PFSK-1 (cell line): Measurements from ENCODE around the gene PLEKHG4.

Experiments used
- FOXP2 ChIP-seq: optimal IDR thresholded peaks from 2 replicates; pipeline ENCODE3; 2011; ENCODE audit warnings: borderline replicate concordance, control low read depth, inconsistent platforms; ENCODE audit not compliant: insufficient read depth; ENCODE audit errors: extremely low read length, extremely low read depth
- POLR2AphosphoS5 ChIP-seq: IDR thresholded peaks from 2 replicates; pipeline ENCODE4 v1.6.1; 2012; ENCODE audit warnings: low read depth, mild to moderate bottlenecking, control low read depth, low read length, moderate library complexity
- SIN3A ChIP-seq: IDR thresholded peaks from 2 replicates; pipeline ENCODE4 v1.6.1; 2012; ENCODE audit warnings: mild to moderate bottlenecking, low read length, moderate library complexity, borderline replicate concordance; ENCODE audit not compliant: insufficient read depth
- TAF1 ChIP-seq: IDR thresholded peaks from 2 replicates; pipeline ENCODE4 v1.6.1; 2012; ENCODE audit warnings: low read length, control low read depth, borderline replicate concordance; ENCODE audit not compliant: insufficient read depth
- TF ChIP-seq, protein P1 (sequence below), 2 experiments: IDR thresholded peaks; 2 replicates each; pipeline versions ENCODE4 v1.6.1 to v1.8.0; 2011 to 2012; ENCODE audit warnings: low read depth in 2 of 2, low read length in 2 of 2, control low read depth in 1 of 2, inconsistent platforms in 1 of 2, mild to moderate bottlenecking in 1 of 2, moderate library complexity in 1 of 2; ENCODE audit not compliant: insufficient read depth in 1 of 2

PLEKHG4 gene

DNA sequence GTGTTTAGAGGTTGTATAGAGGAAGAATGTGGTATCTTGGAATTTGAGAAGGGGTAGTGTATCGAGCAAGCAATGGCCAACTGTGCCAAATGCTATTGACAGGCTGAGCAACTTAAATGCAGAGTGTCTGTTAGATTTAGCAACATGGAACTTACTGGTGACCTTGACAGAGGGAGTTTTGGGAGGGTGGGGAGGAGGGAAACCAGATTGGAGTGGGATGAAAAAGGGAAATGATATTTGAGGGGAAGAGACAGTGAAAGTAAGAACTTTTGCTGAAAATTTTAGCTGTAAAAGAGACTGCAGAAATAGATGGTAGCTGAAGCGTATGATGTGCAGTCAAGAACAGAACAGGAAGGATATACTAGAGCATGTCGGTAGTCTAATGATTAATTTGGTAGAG lies 48.4 kb downstream of the PLEKHG4 start:
- TF ChIP-seq SIN3A (no peak), TAF1 (no peak), FOXP2 (no peak), POLR2AphosphoS5 (no peak)
- TF ChIP-seq, protein P1, sequence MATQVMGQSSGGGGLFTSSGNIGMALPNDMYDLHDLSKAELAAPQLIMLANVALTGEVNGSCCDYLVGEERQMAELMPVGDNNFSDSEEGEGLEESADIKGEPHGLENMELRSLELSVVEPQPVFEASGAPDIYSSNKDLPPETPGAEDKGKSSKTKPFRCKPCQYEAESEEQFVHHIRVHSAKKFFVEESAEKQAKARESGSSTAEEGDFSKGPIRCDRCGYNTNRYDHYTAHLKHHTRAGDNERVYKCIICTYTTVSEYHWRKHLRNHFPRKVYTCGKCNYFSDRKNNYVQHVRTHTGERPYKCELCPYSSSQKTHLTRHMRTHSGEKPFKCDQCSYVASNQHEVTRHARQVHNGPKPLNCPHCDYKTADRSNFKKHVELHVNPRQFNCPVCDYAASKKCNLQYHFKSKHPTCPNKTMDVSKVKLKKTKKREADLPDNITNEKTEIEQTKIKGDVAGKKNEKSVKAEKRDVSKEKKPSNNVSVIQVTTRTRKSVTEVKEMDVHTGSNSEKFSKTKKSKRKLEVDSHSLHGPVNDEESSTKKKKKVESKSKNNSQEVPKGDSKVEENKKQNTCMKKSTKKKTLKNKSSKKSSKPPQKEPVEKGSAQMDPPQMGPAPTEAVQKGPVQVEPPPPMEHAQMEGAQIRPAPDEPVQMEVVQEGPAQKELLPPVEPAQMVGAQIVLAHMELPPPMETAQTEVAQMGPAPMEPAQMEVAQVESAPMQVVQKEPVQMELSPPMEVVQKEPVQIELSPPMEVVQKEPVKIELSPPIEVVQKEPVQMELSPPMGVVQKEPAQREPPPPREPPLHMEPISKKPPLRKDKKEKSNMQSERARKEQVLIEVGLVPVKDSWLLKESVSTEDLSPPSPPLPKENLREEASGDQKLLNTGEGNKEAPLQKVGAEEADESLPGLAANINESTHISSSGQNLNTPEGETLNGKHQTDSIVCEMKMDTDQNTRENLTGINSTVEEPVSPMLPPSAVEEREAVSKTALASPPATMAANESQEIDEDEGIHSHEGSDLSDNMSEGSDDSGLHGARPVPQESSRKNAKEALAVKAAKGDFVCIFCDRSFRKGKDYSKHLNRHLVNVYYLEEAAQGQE (IDR thresholded peaks at IDR 0.05; ENCODE audit: insufficient read depth in 1 of 2, low read depth in 2 of 2, low read length in 2 of 2): no peak

DNA sequence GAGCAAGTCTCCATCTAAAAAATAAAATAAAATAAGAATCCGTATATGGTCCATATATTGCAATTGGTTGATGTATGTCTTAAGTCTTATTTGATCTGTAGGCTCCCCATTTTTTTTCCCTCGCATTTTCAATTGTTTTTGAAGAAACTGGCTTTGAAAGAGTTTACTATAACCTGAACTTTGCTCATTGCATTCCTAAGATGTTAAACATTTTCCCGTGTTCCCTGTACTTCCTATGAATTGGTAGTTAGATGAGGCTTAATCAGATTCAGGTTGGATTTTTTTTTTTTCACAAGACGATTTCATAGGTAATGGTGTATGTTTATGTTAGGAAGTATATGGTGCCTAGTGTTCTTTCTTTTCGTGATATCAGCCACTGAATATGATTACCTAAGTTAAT lies 50.6 kb downstream of the PLEKHG4 start:
- TF ChIP-seq POLR2AphosphoS5 (no peak), TAF1 (no peak), FOXP2 (no peak), SIN3A (no peak)
- TF ChIP-seq, protein P1 (IDR thresholded peaks at IDR 0.05; ENCODE audit: insufficient read depth in 1 of 2, low read depth in 2 of 2, low read length in 2 of 2): no peak

DNA sequence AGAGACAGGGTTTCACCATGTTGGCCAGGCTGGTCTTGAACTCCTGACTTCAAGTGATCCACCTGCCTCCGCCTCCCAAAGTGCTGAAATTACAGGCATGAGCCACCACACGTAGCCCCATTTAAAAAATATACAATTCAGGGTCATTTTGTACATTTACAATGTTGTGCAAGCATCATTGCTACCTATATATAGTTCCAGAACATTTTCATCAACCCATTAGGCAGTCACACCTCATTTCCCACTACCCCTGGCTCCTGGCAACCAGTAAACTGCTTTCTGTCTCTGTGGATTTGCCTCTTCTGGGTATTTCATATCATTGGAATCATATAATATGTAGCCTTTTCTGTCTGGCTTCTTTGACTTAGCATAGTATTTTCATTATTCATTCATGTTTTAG lies 54.0 kb downstream of the PLEKHG4 start:
- TF ChIP-seq SIN3A: no peak
- TF ChIP-seq FOXP2: no peak
- no peak for TF ChIP-seq POLR2AphosphoS5
- no peak for TF ChIP-seq TAF1
- TF ChIP-seq, protein P1 (IDR thresholded peaks at IDR 0.05; ENCODE audit: insufficient read depth in 1 of 2, low read depth in 2 of 2, low read length in 2 of 2): no peak

DNA sequence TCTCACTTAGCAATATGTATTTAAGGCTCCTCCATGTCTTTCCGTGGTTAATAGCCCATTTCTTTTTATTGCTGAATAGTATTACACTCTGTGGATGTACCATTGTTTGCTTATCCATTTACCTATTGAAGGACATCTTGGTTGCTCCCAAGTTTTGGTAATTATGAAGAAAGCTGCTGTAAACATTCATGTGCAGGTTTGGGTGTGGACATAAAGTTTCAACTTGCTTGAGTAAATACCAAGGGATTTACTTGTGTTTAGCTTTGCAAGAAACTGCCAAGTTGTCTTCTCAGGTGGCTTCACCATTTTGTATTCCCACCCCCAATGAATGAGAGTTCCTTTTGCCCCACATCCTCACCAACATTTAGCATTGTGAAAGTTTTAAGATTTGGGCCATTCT lies 56.8 kb downstream of the PLEKHG4 start:
- TF ChIP-seq, protein P1 (IDR thresholded peaks at IDR 0.05; ENCODE audit: insufficient read depth in 1 of 2, low read depth in 2 of 2, low read length in 2 of 2): no peak
- TF ChIP-seq SIN3A (no peak), FOXP2 (no peak), POLR2AphosphoS5 (no peak), TAF1 (no peak)

DNA sequence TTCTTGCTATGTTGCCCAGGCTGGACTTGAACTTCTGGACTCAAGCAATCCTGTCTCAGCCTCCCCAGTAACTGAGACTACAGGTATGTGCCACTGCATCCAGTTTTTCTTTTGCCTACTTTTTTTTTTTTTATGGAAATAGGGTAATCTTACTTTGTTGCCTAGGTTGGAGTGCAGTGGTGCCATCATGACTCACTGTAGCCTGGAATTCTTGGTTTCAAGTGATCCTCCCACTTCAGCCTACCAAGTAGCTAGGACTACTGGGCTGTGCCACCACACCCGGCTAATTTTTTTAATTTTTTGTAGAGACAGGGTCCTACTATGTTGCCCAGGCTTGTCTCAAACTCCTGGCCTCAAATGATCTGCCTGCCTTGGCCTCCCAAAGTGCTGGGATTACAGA lies 57.3 kb downstream of the PLEKHG4 start:
- no peak for TF ChIP-seq TAF1
- no peak for TF ChIP-seq SIN3A
- no peak for TF ChIP-seq FOXP2
- no peak for TF ChIP-seq POLR2AphosphoS5
- TF ChIP-seq, protein P1 (IDR thresholded peaks at IDR 0.05; ENCODE audit: insufficient read depth in 1 of 2, low read depth in 2 of 2, low read length in 2 of 2): no peak
